LNCaP clone FGC (cell line): ENCODE results near the gene CDK12.

ENCODE experiments used
- DNase-seq: peaks from one replicate; pipeline ENCODE4 v3.0.0-alpha.2; 2011; ENCODE audit warnings: low read depth
- H3K4me3 ChIP-seq: 2 replicates; pipeline ENCODE4 v1.5.1; 2011; ENCODE audit warnings: mild to moderate bottlenecking, low read depth, low read length, control low read depth
- TF ChIP-seq, protein P1 (sequence below): IDR thresholded peaks from 2 replicates; pipeline ENCODE4 v1.5.1; 2012; ENCODE audit warnings: mild to moderate bottlenecking; ENCODE audit not compliant: control insufficient read depth, insufficient read depth; ENCODE audit errors: extremely low read depth

Gene CDK12

DNA sequence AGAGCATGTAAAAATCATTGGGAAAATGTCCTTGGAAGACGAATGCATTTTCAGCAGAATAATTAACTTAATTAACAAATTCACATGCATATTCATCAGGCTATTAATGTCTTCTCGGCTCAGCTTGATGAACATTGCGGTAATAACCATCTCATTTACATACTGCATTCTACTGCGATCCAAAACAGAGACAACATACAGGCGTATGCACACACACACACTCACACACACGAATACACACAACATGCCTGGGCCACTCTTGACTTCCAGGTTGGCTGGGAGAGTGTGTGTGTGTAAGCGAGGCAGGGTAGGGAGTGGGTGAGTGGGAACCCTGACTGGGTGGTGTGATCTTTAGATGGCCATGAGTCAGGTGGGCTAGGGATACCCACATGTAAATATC lies 101.7 kb downstream of the CDK12 start:
- DNase-seq: no peak
- TF ChIP-seq, protein P1, sequence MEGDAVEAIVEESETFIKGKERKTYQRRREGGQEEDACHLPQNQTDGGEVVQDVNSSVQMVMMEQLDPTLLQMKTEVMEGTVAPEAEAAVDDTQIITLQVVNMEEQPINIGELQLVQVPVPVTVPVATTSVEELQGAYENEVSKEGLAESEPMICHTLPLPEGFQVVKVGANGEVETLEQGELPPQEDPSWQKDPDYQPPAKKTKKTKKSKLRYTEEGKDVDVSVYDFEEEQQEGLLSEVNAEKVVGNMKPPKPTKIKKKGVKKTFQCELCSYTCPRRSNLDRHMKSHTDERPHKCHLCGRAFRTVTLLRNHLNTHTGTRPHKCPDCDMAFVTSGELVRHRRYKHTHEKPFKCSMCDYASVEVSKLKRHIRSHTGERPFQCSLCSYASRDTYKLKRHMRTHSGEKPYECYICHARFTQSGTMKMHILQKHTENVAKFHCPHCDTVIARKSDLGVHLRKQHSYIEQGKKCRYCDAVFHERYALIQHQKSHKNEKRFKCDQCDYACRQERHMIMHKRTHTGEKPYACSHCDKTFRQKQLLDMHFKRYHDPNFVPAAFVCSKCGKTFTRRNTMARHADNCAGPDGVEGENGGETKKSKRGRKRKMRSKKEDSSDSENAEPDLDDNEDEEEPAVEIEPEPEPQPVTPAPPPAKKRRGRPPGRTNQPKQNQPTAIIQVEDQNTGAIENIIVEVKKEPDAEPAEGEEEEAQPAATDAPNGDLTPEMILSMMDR: no peak
- no peak overlapping the region for H3K4me3 ChIP-seq

DNA sequence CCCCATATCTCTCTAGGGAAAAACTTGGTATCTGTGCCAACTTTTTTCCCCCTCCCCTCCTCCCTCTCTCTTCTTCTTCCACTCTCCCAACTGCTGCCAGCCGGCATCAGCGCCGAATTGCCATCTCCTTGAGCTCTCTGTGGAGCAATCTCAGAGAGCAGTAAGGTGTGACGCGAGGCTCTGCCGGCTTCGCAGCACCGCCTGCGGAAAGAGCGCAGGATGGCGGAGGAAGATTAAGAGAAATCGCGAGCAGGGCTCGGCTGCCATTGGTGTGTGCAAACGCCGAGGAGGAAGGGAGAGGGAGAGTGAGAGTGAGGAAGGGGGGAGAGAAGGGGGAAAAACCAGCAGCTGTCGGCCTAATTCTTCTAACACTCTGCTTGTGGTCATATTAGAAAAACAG lies 102.2 kb downstream of the CDK12 start:
- TF ChIP-seq, protein P1: no peak
- no peak for DNase-seq
- H3K4me3 ChIP-seq: no peak overlapping the region

DNA sequence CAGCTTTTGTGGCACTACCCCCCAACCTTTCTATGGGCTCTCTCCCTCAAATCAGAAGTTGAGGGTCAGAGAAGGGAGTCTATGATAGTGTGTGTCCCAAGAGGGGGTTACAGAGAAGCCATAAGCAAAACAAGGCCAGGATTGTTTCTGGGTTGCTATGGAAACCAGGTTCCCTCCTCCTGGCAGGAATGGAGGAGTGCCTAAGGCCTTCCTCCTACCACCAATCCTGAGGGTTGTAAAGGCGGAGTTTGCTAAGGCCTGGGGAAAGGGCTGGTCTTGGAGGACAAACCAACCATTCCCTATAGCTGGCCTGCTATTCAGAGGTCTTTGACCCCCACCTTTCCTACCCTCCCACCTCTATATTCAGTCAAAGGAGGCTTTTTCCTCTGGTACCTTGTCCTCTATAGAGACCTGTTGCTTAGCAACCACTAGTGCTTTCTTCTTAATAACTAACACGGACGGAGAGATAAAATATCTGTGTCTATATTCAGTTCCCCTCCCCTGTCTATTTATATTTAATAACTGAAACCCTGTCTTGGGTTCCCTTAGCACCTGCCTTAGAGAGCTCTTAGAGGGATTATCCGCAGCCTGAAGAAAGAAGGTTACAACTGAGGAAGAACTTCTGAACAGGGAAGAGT lies 103.0 kb downstream of the CDK12 start:
- TF ChIP-seq, protein P1: no peak
- H3K4me3 ChIP-seq: no peak overlapping the region
- DNase-seq: no peak

DNA sequence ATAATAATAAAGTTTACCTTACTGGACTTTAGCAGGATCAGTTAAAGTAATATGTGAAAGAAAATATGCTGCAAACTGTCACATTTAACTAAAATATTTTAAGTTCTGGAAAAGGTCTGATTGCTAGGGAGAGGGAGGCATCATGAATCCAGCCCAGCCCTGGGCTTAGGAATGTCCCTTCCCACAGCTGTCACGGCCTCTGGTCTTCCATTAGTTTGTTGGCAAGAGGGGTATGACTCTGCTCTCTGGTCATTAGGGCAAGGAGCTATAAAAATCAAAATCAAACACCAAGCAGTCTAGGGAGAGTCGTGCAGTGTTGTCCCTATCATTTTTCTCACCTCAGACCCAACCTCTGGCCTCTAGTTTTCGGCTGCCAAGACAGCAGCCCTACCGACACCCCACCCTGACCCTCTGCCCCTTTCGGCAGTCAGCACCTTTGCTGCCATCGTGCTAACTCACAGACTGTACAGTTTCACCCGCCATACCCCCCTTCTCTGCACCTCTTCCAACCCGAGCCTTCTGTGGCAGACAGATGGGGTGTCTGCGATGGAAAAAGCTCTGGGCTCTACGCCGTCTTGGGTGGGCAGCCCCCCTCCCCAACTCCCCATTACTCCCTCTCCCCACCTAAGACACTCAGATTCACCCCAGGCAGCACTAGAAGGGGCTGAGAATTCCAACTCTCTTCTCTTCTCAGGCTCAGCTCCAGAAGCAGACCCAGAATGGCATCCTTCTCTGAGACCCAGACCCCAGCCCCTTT lies 105.0 kb downstream of the CDK12 start:
- TF ChIP-seq, protein P1: no peak
- no peak overlapping the region for H3K4me3 ChIP-seq
- DNase-seq: no peak

DNA sequence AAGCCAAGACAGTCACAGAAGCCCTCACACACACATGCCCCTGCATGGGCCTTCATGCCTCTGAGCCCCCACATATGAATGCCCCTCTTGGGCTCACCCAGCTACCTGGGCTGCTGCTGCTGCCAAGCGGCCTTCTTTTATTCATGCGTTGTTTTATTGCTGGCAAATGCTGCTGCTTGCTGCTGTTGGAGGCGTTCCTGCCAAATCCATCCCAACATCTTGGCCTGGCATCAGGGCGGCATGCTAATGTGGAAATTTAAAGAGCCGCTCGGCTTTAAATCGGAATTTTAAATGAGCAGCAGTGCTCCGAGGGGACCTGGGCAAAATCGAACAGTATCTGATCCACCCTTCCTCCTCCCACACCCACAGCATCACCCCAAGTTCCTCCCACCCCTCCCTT lies 107.4 kb downstream of the CDK12 start:
- H3K4me3 ChIP-seq: no peak overlapping the region
- DNase-seq: no peak
- TF ChIP-seq, protein P1: no peak

DNA sequence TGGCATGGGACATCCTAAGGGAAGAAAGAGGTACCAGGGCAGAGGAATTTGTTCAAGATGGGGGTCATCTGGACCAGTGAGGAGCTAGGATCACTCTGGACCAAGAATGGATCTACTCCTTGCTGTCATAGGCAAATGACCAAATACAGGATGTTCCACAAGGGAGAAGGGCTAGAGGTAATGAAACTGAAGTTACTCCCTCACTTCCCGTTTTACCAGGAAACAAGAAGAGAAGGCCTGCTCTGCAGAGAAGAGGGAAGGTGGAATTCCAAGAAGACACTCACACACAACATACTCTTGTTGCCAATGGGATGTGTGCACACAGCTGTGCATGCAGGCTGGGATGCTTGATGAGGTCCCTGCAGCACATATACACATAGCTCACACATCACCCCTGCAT lies 107.8 kb downstream of the CDK12 start:
- TF ChIP-seq, protein P1: no peak
- no peak for DNase-seq
- no peak overlapping the region for H3K4me3 ChIP-seq

DNA sequence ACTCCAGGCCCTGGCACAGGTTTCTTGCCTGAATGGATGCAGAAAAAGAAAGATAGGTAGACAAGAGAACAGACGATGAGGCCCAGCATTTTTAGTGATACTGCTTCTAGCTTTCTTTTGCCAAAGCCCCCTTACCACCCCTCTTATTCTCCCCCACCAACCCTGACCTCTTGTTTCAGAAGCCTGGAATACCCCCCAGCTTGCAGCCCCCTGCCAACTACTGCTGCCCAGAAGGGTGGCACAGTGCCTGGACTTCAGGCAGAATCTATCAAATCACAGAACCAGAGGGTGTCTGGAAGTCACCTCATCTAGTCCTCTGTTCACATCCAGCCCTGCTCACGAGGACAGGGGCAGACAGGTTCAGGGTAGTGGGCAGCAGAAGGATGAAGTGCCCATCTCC lies 110.8 kb downstream of the CDK12 start:
- TF ChIP-seq, protein P1: no peak
- DNase-seq: no peak
- no peak overlapping the region for H3K4me3 ChIP-seq
